GM20431 (cell line): Measurements from ENCODE around the gene ACADS.
"Not testable (repeated sequence)": the region's sequence is repeated elsewhere in the genome, so short reads cannot be mapped to it uniquely, and the experiment has no call there.

Experiments
- in situ Hi-C: fragments of 300-500 bp; cut with MseI, MboI; formaldehyde crosslinking; loops from one replicate; pipeline ENCODE4 v1.15.0; 2020; ENCODE audit warnings: low sequenced_read_pairs; ENCODE audit not compliant: unreplicated experiment

ACADS gene

DNA sequence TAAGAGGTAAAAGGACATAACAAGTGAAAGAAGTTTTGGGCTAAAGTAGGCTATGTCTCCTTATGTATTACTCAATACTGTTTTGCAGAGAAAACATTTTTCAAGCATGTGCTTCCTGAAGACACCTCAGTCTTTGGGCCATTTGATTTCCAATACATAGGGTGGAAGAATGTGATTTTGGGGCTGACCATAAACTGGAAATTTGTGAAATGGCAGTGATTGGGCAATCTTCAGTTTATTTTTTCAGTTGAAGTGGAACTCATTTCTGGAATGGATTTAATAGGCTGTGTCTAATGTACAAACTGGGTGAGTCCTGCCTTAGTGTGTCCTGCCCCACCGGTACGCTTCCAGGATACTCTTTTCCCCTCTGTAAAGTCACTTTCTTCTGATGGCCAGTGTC is 2.8 kb upstream of the ACADS start:
- in situ Hi-C loops, result no loop called here

DNA sequence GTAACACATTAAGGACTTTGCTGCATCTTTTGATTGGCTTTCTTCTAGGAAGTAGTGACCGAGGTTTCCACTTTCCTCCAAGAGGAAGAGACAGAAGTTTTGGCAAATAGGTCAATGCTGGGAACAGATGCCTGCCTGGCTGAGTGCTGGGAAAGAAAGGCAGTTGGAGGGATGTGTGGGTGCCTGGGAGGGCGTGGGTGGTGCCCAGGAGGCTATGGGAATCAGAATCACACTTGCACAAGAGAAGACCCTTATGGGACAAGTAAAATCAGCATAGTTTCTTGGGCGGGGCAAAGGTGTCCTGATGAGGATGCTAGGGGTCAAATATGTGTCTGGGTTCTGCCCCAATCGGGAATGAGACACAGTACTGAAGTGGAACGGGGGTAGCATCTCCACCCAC is 906 bp upstream of the ACADS start:
- in situ Hi-C loops, result no loop called here

DNA sequence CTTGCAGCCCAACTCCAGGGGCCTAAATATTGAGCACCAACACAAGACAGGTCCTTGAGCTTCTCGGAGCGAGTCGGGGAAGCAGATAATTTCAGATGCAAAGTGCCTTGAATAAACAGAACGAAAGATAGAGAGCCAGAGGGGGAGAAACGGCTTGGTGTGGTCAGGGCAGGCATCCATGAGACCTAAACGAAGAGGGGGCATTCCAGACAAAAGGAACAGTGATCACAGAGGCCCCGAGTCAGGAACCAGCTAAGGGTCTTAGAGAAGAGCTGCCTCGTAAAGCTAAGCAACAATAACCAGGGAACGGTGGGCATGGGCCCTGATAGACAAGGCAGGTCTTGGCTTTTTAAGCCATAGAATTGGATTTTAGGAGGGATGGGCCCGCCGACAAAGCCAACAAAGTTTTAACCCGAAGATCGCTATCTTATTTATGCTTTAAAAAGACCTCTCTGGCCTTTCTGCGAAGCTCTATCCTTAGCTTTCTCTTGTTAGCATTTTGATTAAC is 421 bp upstream of the ACADS start:
- in situ Hi-C loops, result no loop called here

DNA sequence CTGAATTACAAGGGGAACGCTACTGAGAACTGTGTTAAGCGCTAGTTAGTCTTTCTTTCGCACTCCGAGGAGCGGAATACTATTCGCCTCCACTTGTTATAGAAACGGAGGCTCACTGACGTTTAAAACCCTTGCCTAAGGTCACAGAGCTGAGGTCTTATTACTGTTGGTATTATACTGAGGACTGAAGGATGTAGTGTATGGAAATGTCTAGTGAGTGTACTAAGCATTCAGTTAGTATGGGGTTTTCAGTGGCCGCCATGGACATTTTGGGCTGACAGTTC is 826 bp downstream of the ACADS start:
- in situ Hi-C loops, result no loop called here

DNA sequence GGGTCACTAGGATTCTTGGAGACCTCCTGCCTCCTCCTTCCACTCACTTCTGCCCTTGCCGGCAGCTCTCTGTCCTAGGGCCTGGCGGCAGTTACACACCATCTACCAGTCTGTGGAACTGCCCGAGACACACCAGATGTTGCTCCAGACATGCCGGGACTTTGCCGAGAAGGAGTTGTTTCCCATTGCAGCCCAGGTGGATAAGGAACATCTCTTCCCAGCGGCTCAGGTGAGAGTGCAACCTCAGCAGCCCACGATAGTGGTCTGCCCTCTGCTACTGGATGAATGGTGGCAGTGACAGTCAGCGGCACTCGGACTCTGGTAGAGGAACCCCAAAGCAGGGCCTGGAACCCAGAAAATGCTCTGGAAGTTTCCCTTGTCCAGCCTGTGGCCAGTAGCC is 1.3 kb downstream of the ACADS start:
- in situ Hi-C loops, result no loop called here

DNA sequence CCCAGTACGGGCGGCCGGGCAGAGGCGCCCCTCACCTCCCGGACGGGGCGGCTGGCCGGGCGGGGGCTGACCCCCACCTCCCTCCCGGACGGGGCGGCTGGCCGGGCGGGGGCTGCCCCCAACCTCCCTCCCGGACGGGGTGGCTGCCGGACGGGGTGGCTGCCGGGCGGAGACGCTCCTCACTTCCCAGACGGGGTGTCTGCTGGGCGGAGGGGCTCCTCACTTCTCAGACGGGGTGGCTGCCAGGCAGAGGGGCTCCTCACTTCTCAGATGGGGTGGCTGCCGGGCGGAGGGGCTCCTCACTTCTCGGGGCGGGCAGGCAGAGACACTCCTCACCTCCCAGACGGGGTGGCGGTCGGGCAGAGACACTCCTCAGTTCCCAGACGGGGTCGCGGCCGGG is 6.6 kb downstream of the ACADS start:
- in situ Hi-C loops, result not testable (repeated sequence)

DNA sequence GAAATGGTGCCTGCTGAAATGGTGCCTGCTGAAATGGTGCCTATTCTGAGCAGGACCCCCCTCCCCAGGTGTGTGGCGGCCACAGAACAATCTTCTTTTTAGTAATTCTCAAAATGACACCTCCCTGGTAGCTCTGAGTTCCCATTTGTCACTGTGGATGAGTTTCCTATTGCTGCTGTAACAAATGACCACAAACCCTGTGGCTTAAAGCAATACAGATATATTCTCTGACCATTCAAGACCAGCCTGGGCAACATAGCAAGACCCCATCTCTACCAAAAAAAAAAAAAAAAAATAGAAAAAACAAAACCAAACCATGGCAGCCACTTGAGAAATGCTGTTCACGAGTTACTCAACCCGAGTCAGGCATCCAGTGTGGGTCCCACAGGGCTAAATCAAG is 7.9 kb downstream of the ACADS start:
- in situ Hi-C loops, result no loop called here

DNA sequence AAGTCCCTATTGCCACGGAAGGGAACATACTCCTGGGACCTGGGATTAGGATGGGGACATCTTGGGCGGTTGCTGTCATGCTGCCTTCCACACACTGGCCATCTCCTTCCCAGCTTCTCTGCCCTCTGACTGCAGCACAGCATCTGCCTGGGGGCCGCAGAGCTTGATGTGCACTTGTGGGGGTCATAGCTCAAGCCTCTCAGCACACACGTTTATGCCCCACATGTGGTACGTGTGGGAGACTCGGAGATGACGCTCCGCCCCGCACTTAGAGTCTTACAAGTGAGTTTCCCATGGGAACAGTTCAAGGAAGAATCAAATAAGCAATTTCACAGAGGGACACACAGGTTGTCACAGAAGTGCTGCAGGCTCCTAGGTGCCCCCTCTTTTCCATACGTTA is 8.6 kb downstream of the ACADS start:
- in situ Hi-C loops, result no loop called here

DNA sequence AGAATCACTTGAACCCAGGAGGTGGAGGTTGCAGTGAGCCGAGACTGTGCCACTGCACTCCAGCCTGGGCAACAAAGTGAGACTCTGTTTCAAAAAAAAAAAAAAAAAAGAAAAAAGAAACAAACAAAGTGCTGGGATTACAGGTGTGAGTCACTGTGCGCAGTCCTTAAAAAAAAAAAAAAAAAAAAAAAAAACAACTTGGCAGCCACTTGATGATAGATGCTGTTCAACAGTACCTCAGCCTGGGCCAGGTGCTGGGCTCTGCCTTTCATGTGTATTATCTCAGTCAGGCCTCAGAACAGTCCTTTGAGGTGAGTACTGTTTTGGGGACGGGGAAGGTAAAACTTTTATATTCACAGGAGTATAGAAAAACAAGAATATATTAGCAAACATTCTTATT is 9.6 kb downstream of the ACADS start:
- in situ Hi-C loops, result no loop called here

DNA sequence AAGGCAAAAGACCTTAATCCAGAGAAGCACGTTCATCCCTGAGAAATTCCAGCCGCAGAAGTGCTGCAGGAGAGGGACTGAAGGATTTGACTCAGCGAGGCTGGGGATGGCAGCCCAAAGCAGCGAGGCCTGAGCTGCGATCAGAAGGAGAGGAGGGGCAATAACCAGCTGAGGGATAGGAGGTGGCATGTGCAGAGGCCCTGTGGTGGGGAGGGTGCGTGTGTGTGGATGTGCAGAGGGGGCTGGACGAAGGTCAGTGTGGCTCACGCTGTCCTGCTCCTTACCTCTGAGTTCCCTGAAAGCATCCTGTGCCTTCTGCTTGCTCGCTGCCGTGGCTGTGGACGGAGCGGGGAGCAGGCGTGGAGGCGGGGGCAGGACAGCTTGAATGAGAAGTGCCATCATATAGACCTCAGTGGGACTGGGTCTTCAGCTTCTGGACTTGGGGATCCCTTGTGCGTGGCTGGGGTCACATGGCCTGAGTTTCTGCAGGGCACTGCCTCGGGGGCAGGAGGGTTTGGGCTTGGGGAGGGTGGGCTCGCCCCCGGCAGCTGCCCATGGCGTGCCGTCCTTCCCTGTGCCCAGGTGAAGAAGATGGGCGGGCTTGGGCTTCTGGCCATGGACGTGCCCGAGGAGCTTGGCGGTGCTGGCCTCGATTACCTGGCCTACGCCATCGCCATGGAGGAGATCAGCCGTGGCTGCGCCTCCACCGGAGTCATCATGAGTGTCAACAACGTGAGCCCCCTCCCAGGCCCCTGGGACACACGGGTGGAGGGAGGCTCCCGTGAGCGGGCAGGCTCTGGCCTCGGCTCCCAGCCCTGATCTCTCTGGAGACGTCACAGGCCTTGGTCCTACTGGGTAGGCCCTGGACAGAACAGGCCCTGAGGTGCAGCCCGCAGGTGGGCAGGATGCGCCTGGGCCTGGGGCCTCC is 11.0 kb downstream of the ACADS start:
- in situ Hi-C loops, result no loop called here

DNA sequence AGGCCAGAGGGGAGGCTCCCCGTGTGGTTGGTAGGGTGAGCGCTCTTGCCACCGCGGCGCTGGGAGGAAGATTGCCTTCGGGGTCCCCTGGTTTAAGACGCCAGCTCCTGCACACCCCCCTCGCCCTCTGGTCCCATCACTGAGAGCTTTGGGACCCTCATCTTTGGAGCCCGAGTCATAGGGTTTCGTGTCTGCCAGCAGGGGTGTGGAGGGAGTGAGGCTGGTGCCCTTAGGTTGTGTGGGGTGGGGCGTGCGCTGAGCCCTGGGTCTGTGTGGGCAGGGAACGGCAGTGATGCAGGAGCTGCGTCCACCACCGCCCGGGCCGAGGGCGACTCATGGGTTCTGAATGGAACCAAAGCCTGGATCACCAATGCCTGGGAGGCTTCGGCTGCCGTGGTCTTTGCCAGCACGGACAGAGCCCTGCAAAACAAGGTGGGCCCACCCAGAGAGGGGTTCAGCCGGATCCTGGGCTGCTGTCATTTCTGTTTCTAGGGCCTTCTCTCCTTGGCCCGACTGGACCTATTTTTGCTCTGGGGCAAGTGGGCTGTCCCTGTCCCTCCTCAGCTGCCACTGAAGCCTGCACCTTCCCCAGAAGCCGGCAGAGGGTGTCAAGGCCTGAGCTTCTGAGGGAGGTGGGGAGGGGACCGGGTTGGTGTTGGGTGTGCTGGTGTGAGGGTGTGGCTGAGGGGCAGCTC is 12.1 kb downstream of the ACADS start:
- in situ Hi-C loops, result no loop called here

DNA sequence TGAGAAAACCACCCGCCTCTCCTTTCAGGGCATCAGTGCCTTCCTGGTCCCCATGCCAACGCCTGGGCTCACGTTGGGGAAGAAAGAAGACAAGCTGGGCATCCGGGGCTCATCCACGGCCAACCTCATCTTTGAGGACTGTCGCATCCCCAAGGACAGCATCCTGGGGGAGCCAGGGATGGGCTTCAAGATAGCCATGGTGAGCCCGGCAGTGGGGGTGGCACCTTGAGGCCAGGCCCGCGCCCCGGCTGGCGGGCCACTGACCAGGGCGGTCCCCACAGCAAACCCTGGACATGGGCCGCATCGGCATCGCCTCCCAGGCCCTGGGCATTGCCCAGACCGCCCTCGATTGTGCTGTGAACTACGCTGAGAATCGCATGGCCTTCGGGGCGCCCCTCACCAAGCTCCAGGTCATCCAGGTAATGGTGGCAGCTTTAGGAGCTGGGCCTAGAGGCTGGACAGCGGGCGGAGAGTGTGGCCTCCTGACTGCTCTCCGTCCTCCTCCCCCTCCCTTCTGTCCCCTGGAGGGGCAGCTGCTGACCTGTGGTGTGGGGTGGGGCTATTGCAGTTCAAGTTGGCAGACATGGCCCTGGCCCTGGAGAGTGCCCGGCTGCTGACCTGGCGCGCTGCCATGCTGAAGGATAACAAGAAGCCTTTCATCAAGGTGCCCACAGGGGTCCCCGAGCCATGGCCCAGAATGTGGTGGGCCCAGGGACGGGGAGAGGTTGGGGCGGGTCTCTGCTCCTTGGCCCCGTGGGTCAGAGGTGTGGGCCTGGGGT is 12.8 kb downstream of the ACADS start:
- in situ Hi-C loops, result no loop called here

DNA sequence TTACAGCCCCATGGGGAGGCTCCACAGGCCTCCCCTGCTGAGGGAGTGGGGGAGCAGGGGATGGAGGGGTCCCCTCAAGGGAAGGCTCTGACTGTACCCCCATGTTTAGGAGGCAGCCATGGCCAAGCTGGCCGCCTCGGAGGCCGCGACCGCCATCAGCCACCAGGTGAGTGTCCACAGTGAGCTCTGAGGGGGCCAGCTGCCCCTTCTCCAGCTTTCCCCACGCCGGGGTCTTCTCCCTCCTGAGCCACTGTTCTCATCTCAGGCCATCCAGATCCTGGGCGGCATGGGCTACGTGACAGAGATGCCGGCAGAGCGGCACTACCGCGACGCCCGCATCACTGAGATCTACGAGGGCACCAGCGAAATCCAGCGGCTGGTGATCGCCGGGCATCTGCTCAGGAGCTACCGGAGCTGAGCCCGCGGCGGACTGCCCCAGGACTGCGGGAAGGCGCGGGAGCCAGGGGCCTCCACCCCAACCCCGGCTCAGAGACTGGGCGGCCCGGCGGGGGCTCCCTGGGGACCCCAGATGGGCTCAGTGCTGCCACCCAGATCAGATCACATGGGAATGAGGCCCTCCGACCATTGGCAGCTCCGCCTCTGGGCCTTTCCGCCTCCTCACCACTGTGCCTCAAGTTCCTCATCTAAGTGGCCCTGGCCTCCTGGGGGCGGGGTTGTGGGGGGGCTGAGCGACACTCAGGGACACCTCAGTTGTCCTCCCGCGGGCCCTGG is 13.6 kb downstream of the ACADS start:
- in situ Hi-C loops, result no loop called here

DNA sequence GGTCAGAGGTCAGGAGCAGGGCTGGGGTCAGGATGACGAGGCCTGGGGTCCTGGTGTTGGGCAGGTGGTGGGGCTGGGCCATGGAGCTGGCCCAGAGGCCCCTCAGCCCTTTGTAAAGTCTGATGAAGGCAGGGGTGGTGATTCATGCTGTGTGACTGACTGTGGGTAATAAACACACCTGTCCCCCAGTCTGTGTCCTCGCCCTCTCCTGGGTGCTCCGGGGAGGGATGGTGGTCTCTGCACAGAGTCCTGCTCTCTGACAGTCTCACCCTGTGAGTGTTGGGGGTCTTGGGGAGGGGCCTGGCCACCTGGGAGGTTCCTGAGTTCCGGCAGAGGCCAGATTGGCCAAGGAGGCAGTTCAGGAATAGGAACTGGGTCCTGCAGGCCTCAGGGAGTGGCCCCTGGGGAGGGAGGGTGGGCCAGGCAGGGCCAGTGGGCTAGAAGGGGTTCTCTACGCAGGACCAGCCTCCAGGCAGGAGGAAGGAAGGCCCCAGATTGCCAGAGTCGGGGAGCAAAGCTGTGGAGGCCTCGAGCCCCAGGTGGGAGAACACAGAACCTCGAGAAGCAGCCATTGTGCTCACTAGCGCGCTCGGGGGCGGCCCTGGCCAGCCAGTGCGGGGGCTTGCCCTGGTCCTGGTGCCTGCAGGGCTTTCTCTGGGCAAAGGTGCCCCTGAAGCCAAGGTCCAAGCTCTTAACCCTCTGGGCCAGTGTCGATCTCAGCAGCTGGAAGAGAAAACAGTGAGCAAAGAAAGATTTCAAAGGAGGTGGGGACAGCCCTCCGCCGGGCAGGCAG is 14.4 kb downstream of the ACADS start:
- in situ Hi-C loops, result no loop called here

DNA sequence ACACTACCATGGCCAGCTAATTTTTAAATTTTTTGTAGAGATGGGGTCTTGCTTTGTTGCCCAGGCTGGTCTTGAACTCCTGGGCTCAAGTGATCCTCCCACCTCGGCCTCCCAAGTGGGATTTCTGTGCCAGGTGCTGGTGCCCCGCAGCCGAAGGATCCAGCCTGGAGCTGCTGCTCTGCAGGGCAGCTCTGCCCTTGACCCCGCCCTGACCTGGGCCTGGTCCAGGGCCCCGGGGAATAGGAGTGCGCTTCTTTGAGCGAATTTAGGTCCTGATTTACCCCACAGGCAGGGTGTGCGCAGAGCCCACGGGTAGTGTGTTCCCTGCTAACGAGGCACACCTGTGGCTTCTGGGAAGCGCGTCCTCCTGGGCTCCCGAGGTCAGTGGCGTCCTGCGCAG is 15.2 kb downstream of the ACADS start:
- in situ Hi-C loops, result no loop called here

DNA sequence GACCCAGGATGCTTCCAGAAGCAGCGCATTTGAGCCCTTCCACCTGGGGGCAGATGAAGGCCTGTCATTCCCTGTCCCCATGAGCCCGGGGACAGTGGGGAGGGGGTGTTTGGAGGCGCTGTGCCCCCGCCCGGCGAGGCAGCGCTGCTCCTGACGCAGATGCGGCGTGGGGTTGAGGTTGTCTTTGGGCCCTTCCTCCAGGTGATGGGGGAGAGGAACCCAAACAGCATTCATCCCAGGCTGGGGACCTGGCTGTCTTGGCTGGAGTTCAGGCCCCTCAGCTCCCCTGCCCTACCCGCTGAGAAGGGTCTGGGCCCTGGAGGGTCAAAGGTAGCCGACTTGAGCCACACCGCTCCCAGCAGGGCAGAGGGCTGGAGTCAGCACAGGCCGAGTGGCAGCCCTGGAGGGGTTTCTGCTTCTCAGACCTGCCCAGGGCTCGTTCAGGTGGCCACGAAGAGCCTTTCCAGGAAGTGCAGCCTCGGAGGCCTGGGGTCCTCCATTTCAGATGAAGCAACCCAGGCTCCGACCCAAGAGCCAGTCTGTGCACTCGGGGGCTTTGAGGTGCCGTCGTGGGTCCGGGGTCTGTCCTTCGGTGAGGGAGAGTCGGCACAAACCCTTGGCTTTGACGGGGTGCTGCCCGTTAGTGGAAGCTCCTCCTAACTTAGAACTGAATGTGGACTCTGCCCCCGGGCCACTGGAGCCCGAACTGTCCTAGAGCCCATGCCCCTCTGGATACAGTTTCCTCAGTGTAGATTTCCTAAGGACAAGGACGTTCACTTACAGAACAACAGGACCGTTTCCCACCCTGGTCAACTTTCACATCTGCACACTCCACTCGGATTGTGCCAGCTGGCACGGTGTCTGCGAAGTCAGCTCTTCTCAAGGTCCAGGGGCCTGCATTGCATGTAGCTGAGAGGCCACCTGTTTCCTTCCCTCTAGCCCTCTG is 16.1 kb downstream of the ACADS start:
- in situ Hi-C loops, result no loop called here

DNA sequence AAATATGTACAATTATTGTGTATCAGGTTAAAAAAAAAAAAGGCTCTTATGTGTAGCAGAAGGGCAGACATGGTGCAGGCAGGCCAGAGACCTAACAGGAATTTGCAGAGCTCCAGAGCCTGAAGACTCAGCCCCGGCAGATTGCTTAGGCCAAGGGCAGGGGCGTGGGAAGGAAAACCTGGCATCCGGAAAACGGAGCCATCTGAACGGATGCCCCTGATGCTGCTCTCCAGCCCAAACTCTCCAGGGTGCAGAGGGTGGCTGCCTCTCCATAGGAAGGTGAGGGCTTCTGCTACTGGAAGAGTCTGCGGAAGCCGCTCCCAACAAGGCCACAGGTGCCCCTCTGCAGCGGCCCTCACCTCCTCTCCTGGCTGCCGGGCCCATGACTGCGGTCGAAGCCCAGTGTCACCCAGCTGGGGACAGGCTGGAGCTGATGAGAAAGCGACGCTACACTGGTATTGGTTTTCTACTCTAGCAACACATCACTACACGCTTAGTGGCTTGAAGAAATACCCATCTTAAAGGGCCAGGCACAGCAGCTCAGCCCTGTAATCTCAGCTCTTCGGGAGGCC is 19.4 kb downstream of the ACADS start:
- in situ Hi-C loops, result no loop called here

DNA sequence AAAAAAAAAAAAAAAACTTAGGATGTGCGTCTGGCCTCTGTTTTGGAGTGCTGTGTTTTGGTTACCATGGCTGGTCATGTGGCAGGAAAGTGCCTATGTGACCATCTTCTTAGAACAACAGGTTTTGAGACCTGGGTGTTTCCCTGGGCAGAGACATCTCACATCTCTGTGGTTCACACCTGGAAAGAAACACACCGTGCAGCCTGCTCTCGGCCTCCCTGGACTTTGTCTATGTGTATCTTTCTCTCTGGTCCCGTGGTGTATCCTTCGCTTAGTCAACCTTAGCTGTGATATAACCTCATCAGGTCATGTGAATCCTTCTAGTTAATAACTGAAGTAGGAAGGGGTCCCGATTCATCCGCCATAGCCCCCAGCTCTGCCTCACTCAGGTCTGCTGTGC is 22.6 kb downstream of the ACADS start:
- in situ Hi-C loops, result no loop called here
